ENCODE measurements around the gene RIGI. TPM values are rescaled to one million over a fixed set of nuclear protein-coding genes. Genes with fewer than 3 reads are reported as not detected.

Gene RIGI
- total and polyA plus RNA-seq, 9 of the 15 experiments (the other 6 are each of a cell fraction or from before 2014, with no cell fraction given): 0.27 to 1.1 (median 0.54) TPM

- TF ChIP-seq, protein P1, sequence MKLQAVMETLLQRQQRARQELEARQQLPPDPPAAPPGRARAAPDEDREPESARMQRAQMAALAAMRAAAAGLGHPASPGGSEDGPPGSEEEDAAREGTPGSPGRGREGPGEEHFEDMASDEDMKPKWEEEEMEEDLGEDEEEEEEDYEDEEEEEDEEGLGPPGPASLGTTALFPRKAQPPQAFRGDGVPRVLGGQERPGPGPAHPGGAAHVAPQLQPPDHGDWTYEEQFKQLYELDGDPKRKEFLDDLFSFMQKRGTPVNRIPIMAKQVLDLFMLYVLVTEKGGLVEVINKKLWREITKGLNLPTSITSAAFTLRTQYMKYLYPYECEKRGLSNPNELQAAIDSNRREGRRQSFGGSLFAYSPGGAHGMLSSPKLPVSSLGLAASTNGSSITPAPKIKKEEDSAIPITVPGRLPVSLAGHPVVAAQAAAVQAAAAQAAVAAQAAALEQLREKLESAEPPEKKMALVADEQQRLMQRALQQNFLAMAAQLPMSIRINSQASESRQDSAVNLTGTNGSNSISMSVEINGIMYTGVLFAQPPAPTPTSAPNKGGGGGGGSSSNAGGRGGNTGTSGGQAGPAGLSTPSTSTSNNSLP (IDR thresholded peaks at IDR 0.05; ENCODE audit: borderline replicate concordance, low read depth, low read length): no peak
- TF ChIP-seq PCBP2 (IDR thresholded peaks at IDR 0.05; ENCODE audit: low read depth, low read length, poor library complexity, severe bottlenecking): no peak
- TF ChIP-seq, protein P2, sequence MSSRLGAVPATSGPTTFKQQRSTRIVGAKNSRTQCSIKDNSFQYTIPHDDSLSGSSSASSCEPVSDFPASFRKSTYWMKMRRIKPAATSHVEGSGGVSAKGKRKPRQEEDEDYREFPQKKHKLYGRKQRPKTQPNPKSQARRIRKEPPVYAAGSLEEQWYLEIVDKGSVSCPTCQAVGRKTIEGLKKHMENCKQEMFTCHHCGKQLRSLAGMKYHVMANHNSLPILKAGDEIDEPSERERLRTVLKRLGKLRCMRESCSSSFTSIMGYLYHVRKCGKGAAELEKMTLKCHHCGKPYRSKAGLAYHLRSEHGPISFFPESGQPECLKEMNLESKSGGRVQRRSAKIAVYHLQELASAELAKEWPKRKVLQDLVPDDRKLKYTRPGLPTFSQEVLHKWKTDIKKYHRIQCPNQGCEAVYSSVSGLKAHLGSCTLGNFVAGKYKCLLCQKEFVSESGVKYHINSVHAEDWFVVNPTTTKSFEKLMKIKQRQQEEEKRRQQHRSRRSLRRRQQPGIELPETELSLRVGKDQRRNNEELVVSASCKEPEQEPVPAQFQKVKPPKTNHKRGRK (tag; IDR thresholded peaks at IDR 0.05): no peak
- 0 out of 4 replicates have a peak, but pooled peaks of 1 of the 2 experiments have one; percentile 6 for TF ChIP-seq MAZ (CRISPR knock-in tag; conservative IDR thresholded peaks at IDR 0.05 in 1 of 2, IDR thresholded peaks at IDR 0.05 in 1 of 2)
- TF ChIP-seq, protein P3, sequence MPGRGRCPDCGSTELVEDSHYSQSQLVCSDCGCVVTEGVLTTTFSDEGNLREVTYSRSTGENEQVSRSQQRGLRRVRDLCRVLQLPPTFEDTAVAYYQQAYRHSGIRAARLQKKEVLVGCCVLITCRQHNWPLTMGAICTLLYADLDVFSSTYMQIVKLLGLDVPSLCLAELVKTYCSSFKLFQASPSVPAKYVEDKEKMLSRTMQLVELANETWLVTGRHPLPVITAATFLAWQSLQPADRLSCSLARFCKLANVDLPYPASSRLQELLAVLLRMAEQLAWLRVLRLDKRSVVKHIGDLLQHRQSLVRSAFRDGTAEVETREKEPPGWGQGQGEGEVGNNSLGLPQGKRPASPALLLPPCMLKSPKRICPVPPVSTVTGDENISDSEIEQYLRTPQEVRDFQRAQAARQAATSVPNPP (IDR thresholded peaks at IDR 0.05; ENCODE audit: borderline replicate concordance, insufficient read depth, insufficient read length): no peak
- no peak for TF ChIP-seq TEAD2 (tag; IDR thresholded peaks at IDR 0.05)
- TF ChIP-seq ZNF431 (CRISPR knock-in tag; IDR thresholded peaks at IDR 0.05): no peak
- peak; percentile 30; the same call in 1 of the 2 replicates for TF ChIP-seq HMBOX1 (IDR thresholded peaks at IDR 0.05)
- TF ChIP-seq GTF2A2 (tag; IDR thresholded peaks at IDR 0.05): peak; percentile 17; the same call in 1 of the 2 replicates
- TF ChIP-seq TBP (optimal IDR thresholded peaks at IDR 0.05; ENCODE audit: low read depth, low read length): peak; percentile 20
- TF ChIP-seq SRSF7 (optimal IDR thresholded peaks at IDR 0.05; ENCODE audit: low read depth, low read length): no peak
- no peak for TF ChIP-seq ZNF274 (IDR thresholded peaks at IDR 0.05; ENCODE audit: borderline replicate concordance, low read depth, low read length)
- no peak for TF ChIP-seq FUS (optimal IDR thresholded peaks at IDR 0.05; ENCODE audit: low read depth, low read length)
- TF ChIP-seq TSC22D4 (tag; IDR thresholded peaks at IDR 0.05): no peak
- TF ChIP-seq SRSF9 (IDR thresholded peaks at IDR 0.05; ENCODE audit: borderline replicate concordance, low read depth, low read length): no peak
- TF ChIP-seq ZNF143 (CRISPR knock-in tag; IDR thresholded peaks at IDR 0.05): no peak
- TF ChIP-seq, protein P4, sequence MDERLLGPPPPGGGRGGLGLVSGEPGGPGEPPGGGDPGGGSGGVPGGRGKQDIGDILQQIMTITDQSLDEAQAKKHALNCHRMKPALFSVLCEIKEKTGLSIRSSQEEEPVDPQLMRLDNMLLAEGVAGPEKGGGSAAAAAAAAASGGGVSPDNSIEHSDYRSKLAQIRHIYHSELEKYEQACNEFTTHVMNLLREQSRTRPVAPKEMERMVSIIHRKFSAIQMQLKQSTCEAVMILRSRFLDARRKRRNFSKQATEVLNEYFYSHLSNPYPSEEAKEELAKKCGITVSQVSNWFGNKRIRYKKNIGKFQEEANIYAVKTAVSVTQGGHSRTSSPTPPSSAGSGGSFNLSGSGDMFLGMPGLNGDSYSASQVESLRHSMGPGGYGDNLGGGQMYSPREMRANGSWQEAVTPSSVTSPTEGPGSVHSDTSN (CRISPR knock-in tag; IDR thresholded peaks at IDR 0.05; ENCODE audit: low read depth): no peak
- TF ChIP-seq, protein P4 (tag; conservative IDR thresholded peaks at IDR 0.05; ENCODE audit: low read depth): no peak
- TF ChIP-seq LEF1 (IDR thresholded peaks at IDR 0.05): no peak
These were observed 25.5 kb upstream of the RIGI start (continued) for GRCh38 chr9:32551276-32552051.
